GM10248 (cell line): ENCODE data around the gene IGF2.

Experiments used
- CTCF ChIA-PET: fragments of 300-600 bp; sonication (Branson Sonifier 250); formaldehyde crosslinking; extraction: SDS; loops from one replicate; lab custom pipeline; 2021; ENCODE audit warnings: antibody characterized with exemption; lab: Yijun Ruan, JAX
- POLR2A ChIA-PET: fragments of 350-650 bp; sonication (Branson Sonifier 250); formaldehyde crosslinking; extraction: SDS; loops from one replicate; lab custom pipeline; 2020; ENCODE audit warnings: antibody characterized with exemption; lab: Yijun Ruan, JAX
- DNase-seq: peaks from one replicate; pipeline ENCODE4 v3.0.0; 2012; ENCODE audit errors: extremely low spot score
- CTCF ChIP-seq: IDR thresholded peaks from 2 replicates; pipeline ENCODE4 v1.5.1; 2012; ENCODE audit warnings: mild to moderate bottlenecking, low read depth; ENCODE audit errors: extremely low read depth, missing control alignments, control extremely low read depth

The IGF2 gene

GRCh38 chr11:2136209-2136951 is 2.8 kb downstream of the IGF2 start:
- DNase-seq, result no peak
- POLR2A ChIA-PET, result interaction anchor here (0.6 kb wide), 1 partner anchor 1090 kb away, joined by 4 read pairs; no protein-coding TSS in a partner anchor
- TF ChIP-seq CTCF, result no peak
- CTCF ChIA-PET, result interaction anchor here (5.2 kb wide), 1 partner anchor 15 kb away, joined by 41 read pairs; no protein-coding TSS in a partner anchor

- ChIA-PET CTCF (interaction anchor here (5.2 kb wide), 1 partner anchor 16 kb away, joined by 41 read pairs; no protein-coding TSS in a partner anchor), POLR2A (no interaction called here)
- no peak for TF ChIP-seq CTCF
- no peak for DNase-seq
These were observed 3.5 kb downstream of the IGF2 start for GRCh38 chr11:2135648-2136201.

- CTCF ChIA-PET, result interaction anchor here (5.2 kb wide), 1 partner anchor 17 kb away, joined by 41 read pairs; no protein-coding TSS in a partner anchor
- DNase-seq, result no peak
- TF ChIP-seq CTCF, result no peak
- POLR2A ChIA-PET, result no interaction called here
These were observed 4.1 kb downstream of the IGF2 start for GRCh38 chr11:2135018-2135569.

GRCh38 chr11:2134022-2135010 is 4.9 kb downstream of the IGF2 start:
- POLR2A ChIA-PET, result no interaction called here

GRCh38 chr11:2133241-2134021 is 5.8 kb downstream of the IGF2 start:
- TF ChIP-seq CTCF, result no peak
- CTCF ChIA-PET, result interaction anchor here (0.8 to 5.2 kb wide), 3 partner anchors 18 to 97 kb away, joined by 3 to 41 read pairs (median 4); no protein-coding TSS in a partner anchor
- POLR2A ChIA-PET, result no interaction called here
- DNase-seq, result no peak

More at GRCh38 chr11:2134022-2135010, 4.9 kb downstream of the IGF2 start:
- no peak for DNase-seq
- TF ChIP-seq CTCF, result no peak
- CTCF ChIA-PET, result interaction anchor here (0.8 to 5.2 kb wide), 3 partner anchors 17 to 98 kb away, joined by 3 to 41 read pairs (median 4); no protein-coding TSS in a partner anchor
